ENCODE results near the gene MAP2K6. TPM values are rescaled to one million over a fixed set of nuclear protein-coding genes. Genes with fewer than 3 reads are reported as not detected.
A peak's percentile ranks its signal among the peaks of the same experiment; 100 is the strongest.

Gene MAP2K6
- total and polyA plus RNA-seq, 9 donors, result 12.6 to 22.8 (median 16.8) TPM

DNA sequence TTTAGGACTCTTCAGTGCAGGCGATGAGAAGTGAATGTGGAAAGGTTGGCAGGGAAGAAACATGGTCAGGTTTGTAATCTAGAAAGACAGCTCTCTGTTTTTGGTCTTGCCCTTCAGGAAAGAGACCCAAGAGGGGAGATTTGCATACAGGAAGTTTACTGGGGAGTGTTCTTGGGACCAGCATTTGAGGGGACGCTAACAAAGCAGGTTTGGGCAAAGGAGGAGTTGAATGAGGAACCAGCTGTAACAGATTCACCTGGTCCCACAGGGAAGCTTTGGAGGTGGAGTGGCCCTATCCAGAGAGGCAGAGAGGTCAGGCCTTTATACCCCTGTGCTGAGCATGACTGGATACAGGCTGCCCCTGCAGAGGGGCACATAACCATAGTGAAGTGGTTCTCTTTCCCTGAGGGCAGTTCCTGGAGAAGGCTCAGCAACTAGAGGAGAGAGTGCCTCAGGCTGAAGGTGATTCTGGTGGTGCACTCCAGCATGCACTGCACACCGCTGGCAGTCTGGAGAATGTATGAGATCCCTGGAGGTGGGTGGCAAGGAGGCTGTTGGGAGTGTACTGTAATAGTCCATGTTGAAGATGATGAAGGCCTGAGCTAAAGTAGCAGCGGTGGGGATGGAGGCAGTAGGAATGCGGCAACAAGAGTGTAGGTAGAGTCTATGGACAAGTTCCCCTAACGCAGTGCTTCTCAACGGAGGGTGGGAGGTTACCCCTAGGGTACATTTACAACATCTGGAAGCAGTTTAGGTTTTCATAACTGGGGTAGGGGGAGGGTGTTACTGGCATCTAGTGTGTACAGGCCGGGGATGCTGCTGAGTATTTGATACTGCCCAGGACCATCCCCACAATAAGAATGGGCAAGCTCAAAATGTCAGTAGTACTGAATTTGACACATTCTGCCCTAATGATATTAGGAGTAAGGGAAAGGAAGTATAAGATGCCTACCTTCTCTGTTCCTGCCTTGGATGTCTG is 37.2 kb downstream of the MAP2K6 start:
- Histone ChIP-seq H3K27ac (ENCODE audit: low read length) (no peak overlapping the region), H3K4me1 (ENCODE audit: control insufficient read depth, insufficient read depth, low read length) (peaks cover 15% of the 10 kb centered on the region), H3K36me3 (ENCODE audit: control insufficient read depth, insufficient read depth, low read length) (no peaks in the 10 kb centered on the region), H3K27me3 (ENCODE audit: control insufficient read depth, insufficient read depth, low read length) (no peaks in the 10 kb centered on the region), H3K9me3 (replicated peaks; ENCODE audit: control insufficient read depth, low read depth, low read length) (no peaks in the 10 kb centered on the region), H3K4me3 (ENCODE audit: low read length) (no peak overlapping the region)
- no peak for DNase-seq
- 75% methylated on average over 6 of the region's 8 CpGs for whole genome bisulfite sequencing (ENCODE audit: insufficient coverage)

DNA sequence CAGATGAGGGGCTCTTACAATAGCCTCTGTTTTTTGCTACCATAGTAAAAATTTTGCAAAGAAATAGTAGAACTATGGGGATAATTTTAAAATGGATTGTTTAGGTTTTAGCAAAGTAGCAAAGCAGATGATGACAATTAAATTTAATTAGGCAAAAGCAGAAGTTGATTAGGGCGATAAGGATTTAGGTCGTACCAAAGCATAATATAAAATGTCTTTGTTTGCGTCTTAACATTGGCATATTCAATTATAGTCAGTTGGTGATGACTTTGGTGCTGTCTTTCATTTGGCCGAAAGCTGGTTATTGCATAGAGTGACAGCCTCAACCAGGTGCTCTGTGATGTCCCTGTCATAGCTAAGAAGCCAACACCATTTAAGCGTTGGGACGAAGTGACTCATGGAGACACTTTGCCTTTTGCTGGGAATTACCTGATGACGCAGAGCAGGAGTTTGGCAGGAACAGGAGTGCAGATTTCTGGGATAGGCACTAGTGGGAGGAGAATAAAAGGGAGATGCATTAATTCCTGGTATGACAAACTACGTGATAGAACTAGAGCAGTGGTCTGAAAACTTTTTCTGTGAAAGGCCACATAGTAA is 38.3 kb downstream of the MAP2K6 start:
- Histone ChIP-seq H3K27ac (ENCODE audit: low read length) (no peak overlapping the region), H3K27me3 (ENCODE audit: control insufficient read depth, insufficient read depth, low read length) (no peaks in the 10 kb centered on the region), H3K36me3 (ENCODE audit: control insufficient read depth, insufficient read depth, low read length) (no peaks in the 10 kb centered on the region), H3K4me3 (ENCODE audit: low read length) (no peak overlapping the region), H3K9me3 (replicated peaks; ENCODE audit: control insufficient read depth, low read depth, low read length) (no peaks in the 10 kb centered on the region), H3K4me1 (ENCODE audit: control insufficient read depth, insufficient read depth, low read length) (peaks cover 13% of the 10 kb centered on the region)
- DNase-seq, result no peak
- 78% methylated on average over 4 of the region's 8 CpGs for whole genome bisulfite sequencing (ENCODE audit: insufficient coverage)

DNA sequence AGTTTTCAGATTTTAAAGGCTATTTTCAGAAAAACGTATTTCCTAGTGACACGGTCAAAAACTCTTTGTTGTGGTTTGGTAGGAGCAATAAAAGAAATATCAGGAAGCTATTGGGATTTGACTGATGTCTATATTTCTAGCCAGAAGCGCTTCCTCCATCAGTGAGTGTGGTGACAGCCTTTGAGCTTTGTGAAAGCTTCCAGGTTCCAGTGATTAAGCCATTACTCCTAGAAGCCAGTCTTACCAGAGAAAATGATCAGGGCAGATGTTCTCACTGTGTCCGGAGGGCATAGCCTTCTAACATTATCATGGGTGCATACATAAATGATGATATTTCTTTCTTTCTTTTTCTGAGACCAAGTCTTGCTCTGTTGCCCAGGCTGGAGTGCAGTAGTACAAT is 39.6 kb downstream of the MAP2K6 start:
- no peaks in the 10 kb centered on the region for H3K9me3 ChIP-seq (replicated peaks; ENCODE audit: control insufficient read depth, low read depth, low read length)
- no peak overlapping the region for H3K27ac ChIP-seq (ENCODE audit: low read length)
- WGBS (ENCODE audit: insufficient coverage), result no CpG with 5 or more reads among the region's 4 CpGs
- H3K4me3 ChIP-seq (ENCODE audit: low read length), result no peak overlapping the region
- no peaks in the 10 kb centered on the region for H3K27me3 ChIP-seq (ENCODE audit: control insufficient read depth, insufficient read depth, low read length)
- no peak for DNase-seq
- H3K4me1 ChIP-seq (ENCODE audit: control insufficient read depth, insufficient read depth, low read length), result peaks cover 4% of the 10 kb centered on the region
- H3K36me3 ChIP-seq (ENCODE audit: control insufficient read depth, insufficient read depth, low read length), result no peaks in the 10 kb centered on the region

DNA sequence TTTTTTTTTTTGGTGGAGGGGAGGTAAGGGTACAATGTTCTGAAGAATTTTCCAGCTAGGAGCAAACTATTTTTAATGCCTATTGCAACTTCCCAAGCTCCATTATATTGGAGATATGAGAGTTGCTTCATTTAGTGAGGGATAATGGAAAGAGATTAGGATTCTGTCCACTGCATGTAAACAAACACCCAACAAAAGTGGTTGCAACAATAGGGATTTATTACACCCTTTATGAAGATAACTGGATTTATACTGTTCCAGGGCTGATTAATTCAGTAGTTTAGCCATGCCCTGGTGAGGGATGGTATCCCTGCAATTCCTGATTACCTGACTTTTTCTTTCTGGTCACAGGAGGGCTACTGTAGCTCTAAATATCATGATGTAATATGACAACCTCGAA is 40.5 kb downstream of the MAP2K6 start:
- H3K4me1 ChIP-seq (ENCODE audit: control insufficient read depth, insufficient read depth, low read length), result peaks cover 4% of the 10 kb centered on the region
- no peak for DNase-seq
- H3K27ac ChIP-seq (ENCODE audit: low read length), result no peak overlapping the region
- no peak overlapping the region for H3K4me3 ChIP-seq (ENCODE audit: low read length)
- no CpG with 5 or more reads among the region's 1 CpG for WGBS (ENCODE audit: insufficient coverage)
- H3K27me3 ChIP-seq (ENCODE audit: control insufficient read depth, insufficient read depth, low read length), result no peaks in the 10 kb centered on the region
- H3K9me3 ChIP-seq (replicated peaks; ENCODE audit: control insufficient read depth, low read depth, low read length), result no peaks in the 10 kb centered on the region
- H3K36me3 ChIP-seq (ENCODE audit: control insufficient read depth, insufficient read depth, low read length), result no peaks in the 10 kb centered on the region

DNA sequence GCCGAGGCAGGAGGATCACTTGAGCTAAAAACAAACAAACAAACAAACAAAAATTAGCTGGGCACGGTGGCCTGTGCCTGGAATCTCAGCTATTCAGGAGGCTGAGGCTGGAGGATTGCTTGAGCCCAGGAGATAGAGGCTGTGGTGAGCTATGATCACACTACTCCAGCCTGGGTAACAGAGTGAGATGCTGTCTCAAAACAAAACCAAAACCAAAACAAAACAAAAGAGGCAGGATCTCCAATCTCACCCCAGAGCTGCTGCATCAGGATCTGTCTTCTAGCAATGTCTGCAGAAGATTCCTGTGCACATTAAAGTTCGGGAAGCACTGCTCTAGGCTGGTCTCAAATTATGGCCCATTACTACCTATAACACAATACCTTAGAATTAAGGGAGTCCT is 43.1 kb downstream of the MAP2K6 start:
- WGBS (ENCODE audit: insufficient coverage), result 82% methylated on average over 1 of the region's 3 CpGs
- H3K9me3 ChIP-seq (replicated peaks; ENCODE audit: control insufficient read depth, low read depth, low read length), result no peaks in the 10 kb centered on the region
- H3K27me3 ChIP-seq (ENCODE audit: control insufficient read depth, insufficient read depth, low read length), result no peaks in the 10 kb centered on the region
- H3K36me3 ChIP-seq (ENCODE audit: control insufficient read depth, insufficient read depth, low read length), result no peaks in the 10 kb centered on the region
- peaks cover 4% of the 10 kb centered on the region for H3K4me1 ChIP-seq (ENCODE audit: control insufficient read depth, insufficient read depth, low read length)
- DNase-seq, result no peak
- no peak overlapping the region for H3K4me3 ChIP-seq (ENCODE audit: low read length)
- no peak overlapping the region for H3K27ac ChIP-seq (ENCODE audit: low read length)

DNA sequence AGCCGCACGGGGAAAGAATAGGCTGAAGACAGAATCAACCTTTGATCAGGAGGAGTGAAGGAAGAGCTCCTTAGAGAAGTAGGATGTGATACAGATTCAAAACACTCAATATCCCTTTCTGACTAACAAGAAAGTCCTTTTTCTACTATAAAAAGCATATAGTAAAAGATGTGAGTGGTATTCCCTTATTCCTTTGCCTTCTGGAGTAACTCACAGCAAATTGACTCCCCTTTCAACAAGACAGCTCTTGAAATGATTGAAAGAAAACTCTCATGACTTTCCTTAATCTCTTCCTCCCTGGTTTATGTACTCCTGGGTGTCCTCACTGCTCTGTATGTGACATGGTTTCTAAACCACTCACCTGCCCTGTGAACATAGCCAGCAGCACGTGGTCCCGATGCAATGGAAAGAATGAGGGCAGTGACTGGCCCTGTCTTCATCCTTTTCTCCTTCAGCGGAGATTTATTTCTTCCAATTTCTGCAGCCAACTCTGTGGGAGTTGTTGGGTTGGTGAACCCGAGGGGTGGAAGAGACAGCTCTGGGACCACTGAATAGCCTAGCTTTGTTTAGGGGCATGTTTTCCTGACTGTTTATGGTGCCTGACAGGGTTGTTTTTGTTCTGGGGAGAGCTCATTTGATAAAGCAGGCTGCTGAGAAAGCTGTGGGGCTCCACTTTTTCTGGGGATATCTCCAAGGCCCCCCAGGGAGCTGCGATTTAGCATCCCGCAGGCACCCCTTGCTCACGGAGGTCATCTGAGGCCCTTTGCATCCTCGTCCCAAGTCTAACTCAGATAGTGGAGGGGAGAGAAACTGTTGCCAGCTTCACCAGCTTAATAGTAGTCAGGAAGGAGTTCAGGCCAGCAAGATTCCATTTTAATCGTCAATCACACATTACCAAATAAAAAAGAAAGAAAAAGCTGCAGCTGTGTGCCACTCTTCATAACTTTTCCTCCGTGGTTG is 46.7 kb downstream of the MAP2K6 start:
- H3K27ac ChIP-seq (ENCODE audit: low read length), result no peak overlapping the region
- H3K4me3 ChIP-seq (ENCODE audit: low read length), result no peak overlapping the region
- no peaks in the 10 kb centered on the region for H3K27me3 ChIP-seq (ENCODE audit: control insufficient read depth, insufficient read depth, low read length)
- H3K9me3 ChIP-seq (replicated peaks; ENCODE audit: control insufficient read depth, low read depth, low read length), result no peaks in the 10 kb centered on the region
- peak; percentile 22 for DNase-seq
- WGBS (ENCODE audit: insufficient coverage), result 33% methylated on average over 1 of the region's 12 CpGs
- H3K36me3 ChIP-seq (ENCODE audit: control insufficient read depth, insufficient read depth, low read length), result no peaks in the 10 kb centered on the region
- peaks cover 4% of the 10 kb centered on the region for H3K4me1 ChIP-seq (ENCODE audit: control insufficient read depth, insufficient read depth, low read length)

DNA sequence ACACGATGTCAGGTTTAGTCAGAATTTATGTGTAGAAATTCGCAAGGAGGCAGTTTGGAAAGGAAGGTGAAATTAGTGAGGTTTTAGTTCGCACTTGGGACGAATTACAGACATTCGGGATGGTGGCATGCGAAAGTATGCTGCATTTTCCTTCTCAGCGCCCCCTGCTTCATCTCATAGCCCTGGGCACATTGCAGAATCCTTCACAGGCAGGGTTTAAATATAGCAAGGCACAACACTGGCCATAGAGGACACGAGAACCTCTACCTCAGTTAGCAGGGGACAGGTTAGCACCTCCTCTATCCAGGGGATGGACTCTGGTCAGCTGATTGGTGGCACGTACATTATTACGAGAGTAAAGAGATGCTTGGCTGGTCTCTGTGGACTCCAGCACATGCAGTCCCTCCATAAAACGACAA is 47.5 kb downstream of the MAP2K6 start:
- H3K4me3 ChIP-seq (ENCODE audit: low read length), result no peak overlapping the region
- H3K36me3 ChIP-seq (ENCODE audit: control insufficient read depth, insufficient read depth, low read length), result no peaks in the 10 kb centered on the region
- no peaks in the 10 kb centered on the region for H3K9me3 ChIP-seq (replicated peaks; ENCODE audit: control insufficient read depth, low read depth, low read length)
- H3K27me3 ChIP-seq (ENCODE audit: control insufficient read depth, insufficient read depth, low read length), result no peaks in the 10 kb centered on the region
- no peak for DNase-seq
- no peak overlapping the region for H3K27ac ChIP-seq (ENCODE audit: low read length)
- WGBS (ENCODE audit: insufficient coverage), result 75% methylated on average over 11 of the region's 11 CpGs
- peaks cover 4% of the 10 kb centered on the region for H3K4me1 ChIP-seq (ENCODE audit: control insufficient read depth, insufficient read depth, low read length)

DNA sequence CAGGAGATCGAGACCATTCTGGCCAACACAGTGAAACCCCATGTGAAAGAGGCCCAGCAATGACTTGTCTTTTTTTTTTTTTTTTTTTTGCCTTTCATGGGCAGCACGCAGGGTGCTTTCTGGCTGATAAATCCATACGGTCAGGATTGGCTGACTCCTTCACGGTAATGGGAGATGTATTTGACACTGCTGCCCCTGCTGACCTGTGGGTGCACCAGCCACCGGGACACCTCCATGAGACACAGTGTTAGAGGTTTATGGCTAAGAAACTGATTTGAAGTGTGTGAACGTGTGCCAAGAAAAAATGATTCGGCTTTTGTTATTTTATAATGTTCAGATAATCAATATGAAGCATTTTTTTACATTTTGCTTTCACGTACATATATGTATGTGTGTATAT is 48.4 kb downstream of the MAP2K6 start:
- H3K4me3 ChIP-seq (ENCODE audit: low read length), result no peak overlapping the region
- no peak for DNase-seq
- H3K9me3 ChIP-seq (replicated peaks; ENCODE audit: control insufficient read depth, low read depth, low read length), result no peaks in the 10 kb centered on the region
- no peaks in the 10 kb centered on the region for H3K36me3 ChIP-seq (ENCODE audit: control insufficient read depth, insufficient read depth, low read length)
- no peak overlapping the region for H3K27ac ChIP-seq (ENCODE audit: low read length)
- H3K4me1 ChIP-seq (ENCODE audit: control insufficient read depth, insufficient read depth, low read length), result peaks cover 4% of the 10 kb centered on the region
- 84% methylated on average over 4 of the region's 8 CpGs for WGBS (ENCODE audit: insufficient coverage)
- no peaks in the 10 kb centered on the region for H3K27me3 ChIP-seq (ENCODE audit: control insufficient read depth, insufficient read depth, low read length)

DNA sequence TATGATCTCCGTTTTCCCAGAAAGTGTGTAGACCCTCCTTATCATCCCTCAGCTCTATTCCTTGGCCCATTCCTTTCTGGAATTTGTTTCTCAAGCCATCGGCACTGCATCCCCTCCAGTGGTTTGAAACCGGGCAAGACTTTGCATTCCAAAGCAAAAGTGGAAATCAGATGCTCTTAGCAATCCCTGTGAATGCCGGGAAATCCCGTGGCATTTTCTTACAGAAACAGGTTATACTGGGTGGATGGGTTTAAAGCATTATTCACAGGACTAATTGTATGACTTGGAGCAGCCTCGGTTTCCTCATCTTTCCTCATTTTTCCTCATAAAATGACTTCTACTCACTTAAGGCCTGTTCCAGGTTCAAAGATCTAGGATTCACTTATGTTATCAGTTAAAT is 52.0 kb downstream of the MAP2K6 start:
- Histone ChIP-seq H3K4me1 (ENCODE audit: control insufficient read depth, insufficient read depth, low read length) (peaks cover under 1% of the 10 kb centered on the region), H3K4me3 (ENCODE audit: low read length) (no peak overlapping the region), H3K27ac (ENCODE audit: low read length) (no peak overlapping the region), H3K36me3 (ENCODE audit: control insufficient read depth, insufficient read depth, low read length) (no peaks in the 10 kb centered on the region), H3K9me3 (replicated peaks; ENCODE audit: control insufficient read depth, low read depth, low read length) (no peaks in the 10 kb centered on the region), H3K27me3 (ENCODE audit: control insufficient read depth, insufficient read depth, low read length) (no peaks in the 10 kb centered on the region)
- WGBS (ENCODE audit: insufficient coverage), result 70% methylated on average over 2 of the region's 6 CpGs
- no peak for DNase-seq

Measured in muscle of leg (tissue), 11 donors.